Endothelial cell of umbilical vein (primary cell): ENCODE data around the gene UPB1.

Source experiments
- EZH2 ChIP-seq: IDR thresholded peaks from 2 replicates; pipeline ENCODE4 v1.6.1; 2012; ENCODE audit warnings: borderline replicate concordance, low read depth, mild to moderate bottlenecking, moderate library complexity, low read length, inconsistent platforms; ENCODE audit not compliant: severe bottlenecking
- FOS ChIP-seq: IDR thresholded peaks from 2 replicates; pipeline ENCODE4 v1.6.1; 2011; ENCODE audit warnings: mild to moderate bottlenecking, low read length, moderate library complexity, borderline replicate concordance; ENCODE audit not compliant: insufficient read depth
- GATA2 ChIP-seq: IDR thresholded peaks from 2 replicates; pipeline ENCODE4 v1.7.0; 2011; ENCODE audit warnings: low read depth, mild to moderate bottlenecking, moderate library complexity, mixed read lengths, low read length; ENCODE audit not compliant: insufficient read length, insufficient read depth
- JUN ChIP-seq: IDR thresholded peaks from 2 replicates; pipeline ENCODE4 v1.6.1; 2011; ENCODE audit warnings: borderline replicate concordance, low read depth; ENCODE audit not compliant: insufficient read length, insufficient read depth
- MYC ChIP-seq: IDR thresholded peaks from one replicate; pipeline ENCODE4 v1.6.1; 2011; ENCODE audit warnings: mild to moderate bottlenecking, low read depth, low read length
- POLR2A ChIP-seq: IDR thresholded peaks from 2 replicates; pipeline ENCODE4 v1.6.1; 2012; ENCODE audit warnings: low read depth, mild to moderate bottlenecking, control low read depth, low read length
- POLR2AphosphoS5 ChIP-seq: IDR thresholded peaks from 2 replicates; pipeline ENCODE4 v1.6.1; 2012; ENCODE audit warnings: low read depth, mild to moderate bottlenecking, control low read depth, low read length, moderate library complexity; ENCODE audit not compliant: insufficient read depth
- TF ChIP-seq, protein P1 (sequence below), 2 donors: IDR thresholded peaks; 1 replicate in 1 of 2; 2 replicates in 1 of 2; pipeline ENCODE4 v1.5.1; 2011; ENCODE audit warnings: low read length in 2 of 2, mild to moderate bottlenecking in 2 of 2, moderate library complexity in 2 of 2, control low read depth in 1 of 2, inconsistent platforms in 1 of 2, low read depth in 1 of 2; ENCODE audit not compliant: insufficient read depth in 1 of 2; ENCODE audit errors: extremely low read depth in 1 of 2
- TF ChIP-seq, protein P2 (sequence below): IDR thresholded peaks from 2 replicates; pipeline ENCODE4 v1.6.1; 2011; ENCODE audit not compliant: insufficient read depth, insufficient read length

DNA sequence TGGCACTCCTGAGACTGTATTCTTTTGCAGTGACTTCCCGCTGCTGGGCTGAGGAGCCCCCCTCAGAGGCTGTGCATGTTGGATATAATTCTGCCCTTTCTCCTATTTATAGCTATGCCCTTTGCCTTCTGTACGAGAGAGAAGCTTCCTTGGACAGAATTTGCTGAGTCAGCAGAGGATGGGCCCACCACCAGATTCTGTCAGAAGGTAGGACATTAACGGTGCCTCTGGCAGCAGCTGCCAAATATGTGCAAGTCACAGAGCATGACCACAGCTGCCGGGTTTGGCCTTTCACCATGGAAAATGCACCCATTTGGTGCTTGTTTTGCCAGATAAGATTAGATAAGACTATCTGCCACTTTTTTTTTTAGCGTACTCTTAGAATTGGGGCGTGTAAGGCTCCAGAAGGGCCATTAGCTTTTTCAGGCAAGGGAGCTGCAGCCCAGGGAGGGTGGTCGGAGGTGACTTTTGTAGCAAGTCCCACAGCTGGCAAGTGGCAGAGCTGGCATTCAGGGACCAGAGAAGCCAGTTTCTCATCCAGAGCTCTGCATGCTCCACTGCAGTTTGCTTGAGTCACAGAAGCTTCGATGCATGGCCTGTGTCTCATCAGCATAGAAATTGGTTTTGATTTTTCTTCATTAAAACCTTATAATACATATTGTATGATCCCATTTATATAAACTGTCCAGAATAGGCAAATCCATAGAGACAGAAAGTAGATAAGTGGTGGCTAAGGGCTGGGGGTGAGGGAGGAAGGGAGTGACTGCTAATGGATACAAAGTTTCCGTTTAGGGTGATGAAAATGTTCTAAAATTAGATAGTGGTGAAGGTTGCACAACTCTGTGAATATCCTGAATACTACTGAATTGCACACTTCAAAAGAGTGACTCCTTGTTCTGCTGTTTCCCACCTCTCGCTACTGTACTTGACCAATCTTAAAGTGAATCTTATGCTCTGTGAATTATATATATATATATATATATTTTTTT is 15.8 kb downstream of the UPB1 start:
- TF ChIP-seq, protein P1, sequence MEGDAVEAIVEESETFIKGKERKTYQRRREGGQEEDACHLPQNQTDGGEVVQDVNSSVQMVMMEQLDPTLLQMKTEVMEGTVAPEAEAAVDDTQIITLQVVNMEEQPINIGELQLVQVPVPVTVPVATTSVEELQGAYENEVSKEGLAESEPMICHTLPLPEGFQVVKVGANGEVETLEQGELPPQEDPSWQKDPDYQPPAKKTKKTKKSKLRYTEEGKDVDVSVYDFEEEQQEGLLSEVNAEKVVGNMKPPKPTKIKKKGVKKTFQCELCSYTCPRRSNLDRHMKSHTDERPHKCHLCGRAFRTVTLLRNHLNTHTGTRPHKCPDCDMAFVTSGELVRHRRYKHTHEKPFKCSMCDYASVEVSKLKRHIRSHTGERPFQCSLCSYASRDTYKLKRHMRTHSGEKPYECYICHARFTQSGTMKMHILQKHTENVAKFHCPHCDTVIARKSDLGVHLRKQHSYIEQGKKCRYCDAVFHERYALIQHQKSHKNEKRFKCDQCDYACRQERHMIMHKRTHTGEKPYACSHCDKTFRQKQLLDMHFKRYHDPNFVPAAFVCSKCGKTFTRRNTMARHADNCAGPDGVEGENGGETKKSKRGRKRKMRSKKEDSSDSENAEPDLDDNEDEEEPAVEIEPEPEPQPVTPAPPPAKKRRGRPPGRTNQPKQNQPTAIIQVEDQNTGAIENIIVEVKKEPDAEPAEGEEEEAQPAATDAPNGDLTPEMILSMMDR (IDR thresholded peaks at IDR 0.05; ENCODE audit: extremely low read depth in 1 of 2, insufficient read depth in 1 of 2, low read depth in 1 of 2, low read length in 2 of 2), result no peak
- no peak for TF ChIP-seq POLR2A
- no peak for TF ChIP-seq EZH2
- no peak for TF ChIP-seq POLR2AphosphoS5
- TF ChIP-seq, protein P2, sequence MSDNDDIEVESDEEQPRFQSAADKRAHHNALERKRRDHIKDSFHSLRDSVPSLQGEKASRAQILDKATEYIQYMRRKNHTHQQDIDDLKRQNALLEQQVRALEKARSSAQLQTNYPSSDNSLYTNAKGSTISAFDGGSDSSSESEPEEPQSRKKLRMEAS, result no peak
- no peak for TF ChIP-seq JUN
- TF ChIP-seq MYC, result no peak
- no peak for TF ChIP-seq GATA2
- no peak for TF ChIP-seq FOS
